HG03520 (cell line): ENCODE measurements around the gene ACOT4.
A peak's percentile ranks its signal among the peaks of the same experiment; 100 is the strongest.
"Not testable (repeated sequence)": the region's sequence is repeated elsewhere in the genome, so short reads cannot be mapped to it uniquely, and the experiment has no call there.

Experiments used
- ATAC-seq: cut with Tn5 transposase; IDR thresholded peaks from one replicate; pipeline ENCODE4 v1.9.1; 2021; ENCODE audit warnings: mild to moderate bottlenecking, moderate library complexity; ENCODE audit not compliant: unreplicated experiment

ACOT4 gene

GRCh38 chr14:73576391-73576790, 15.3 kb upstream of the ACOT4 start:
- no peak for ATAC-seq

- ATAC-seq: not testable (repeated sequence)
These were observed 14.5 kb upstream of the ACOT4 start for GRCh38 chr14:73577214-73577613.

GRCh38 chr14:73582102-73582979, 9.3 kb upstream of the ACOT4 start:
- not testable (repeated sequence) for ATAC-seq

- no peak for ATAC-seq
These were observed 3.0 kb upstream of the ACOT4 start for GRCh38 chr14:73588695-73589094.

GRCh38 chr14:73589116-73589515, 2.6 kb upstream of the ACOT4 start:
- no peak for ATAC-seq

- not testable (repeated sequence) for ATAC-seq
These were observed 1.0 kb upstream of the ACOT4 start for GRCh38 chr14:73590673-73591004.

- no peak for ATAC-seq
These were observed 2.8 kb downstream of the ACOT4 start for GRCh38 chr14:73594491-73594890.

GRCh38 chr14:73599499-73599898, 7.8 kb downstream of the ACOT4 start:
- no peak for ATAC-seq

- ATAC-seq: no peak
These were observed 11.3 kb downstream of the ACOT4 start for GRCh38 chr14:73602994-73603393.

- ATAC-seq: no peak
These were observed 14.6 kb downstream of the ACOT4 start for GRCh38 chr14:73606271-73606670.

- no peak for ATAC-seq
These were observed 15.6 kb downstream of the ACOT4 start for GRCh38 chr14:73607241-73607640.

GRCh38 chr14:73610687-73611086, 19.0 kb downstream of the ACOT4 start:
- ATAC-seq: no peak

- peak; percentile 46 for ATAC-seq
These were observed 20.8 kb downstream of the ACOT4 start, which contains the start of gene ACOT6 for GRCh38 chr14:73612339-73613045. Gene ACOT6 (plus strand): TSS chr14:73612517. CDS start chr14:73612572, 55 bp downstream.

- peak; percentile 9 for ATAC-seq
These were observed 21.3 kb downstream of the ACOT4 start for GRCh38 chr14:73613046-73613383.

GRCh38 chr14:73613419-73613963, 21.8 kb downstream of the ACOT4 start:
- no peak for ATAC-seq

GRCh38 chr14:73616831-73617230, 25.2 kb downstream of the ACOT4 start:
- no peak for ATAC-seq

- no peak for ATAC-seq
These were observed 27.9 kb downstream of the ACOT4 start for GRCh38 chr14:73619524-73619923.

- no peak for ATAC-seq
These were observed 28.6 kb downstream of the ACOT4 start for GRCh38 chr14:73620268-73620667.

- no peak for ATAC-seq
These were observed 31.9 kb downstream of the ACOT4 start for GRCh38 chr14:73623504-73624054.

- ATAC-seq: no peak
These were observed 34.0 kb downstream of the ACOT4 start for GRCh38 chr14:73625706-73626105.

GRCh38 chr14:73627151-73627558, 35.5 kb downstream of the ACOT4 start:
- no peak for ATAC-seq
